NT2/D1 (cell line): Measurements from ENCODE around the gene TEX44.

Experiments
- SUZ12 ChIP-seq: IDR thresholded peaks from 2 replicates; pipeline ENCODE4 v1.6.1; 2011; ENCODE audit not compliant: insufficient read length, insufficient read depth; ENCODE audit errors: extremely low read depth
- YY1 ChIP-seq: IDR thresholded peaks from 2 replicates; pipeline ENCODE4 v1.6.1; 2011; ENCODE audit not compliant: insufficient read length, insufficient read depth
- ZNF274 ChIP-seq: IDR thresholded peaks from 2 replicates; pipeline ENCODE4 v1.6.1; 2011; ENCODE audit warnings: mild to moderate bottlenecking, low read depth, low read length

GRCh38 chr2:231583982-231584381 is 8.7 kb upstream of the TEX44 start:
- TF ChIP-seq YY1 (no peak), ZNF274 (no peak), SUZ12 (no peak)
